GM12892 (cell line): Measurements from ENCODE around the gene RSPO4.

Experiments
- DNase-seq: peaks from one replicate; pipeline ENCODE4 v3.0.0; 2011; ENCODE audit not compliant: insufficient read length
- FAIRE-seq: peaks from 2 replicates; lab custom pipeline; 2011; peaks lifted over from hg19 to GRCh38; lab: Jason Lieb, UNC
- POLR2A ChIP-seq: IDR thresholded peaks from 2 replicates; pipeline ENCODE4 v1.6.1; 2011; ENCODE audit warnings: low read depth, low read length, control low read depth
- POLR2AphosphoS5 ChIP-seq: IDR thresholded peaks from 2 replicates; pipeline ENCODE4 v1.6.1; 2011; ENCODE audit warnings: low read depth, low read length, control low read depth
- TAF1 ChIP-seq: IDR thresholded peaks from 2 replicates; pipeline ENCODE4 v1.6.1; 2011; ENCODE audit warnings: low read depth, mild to moderate bottlenecking, control low read depth, low read length, borderline replicate concordance

Gene RSPO4

DNA sequence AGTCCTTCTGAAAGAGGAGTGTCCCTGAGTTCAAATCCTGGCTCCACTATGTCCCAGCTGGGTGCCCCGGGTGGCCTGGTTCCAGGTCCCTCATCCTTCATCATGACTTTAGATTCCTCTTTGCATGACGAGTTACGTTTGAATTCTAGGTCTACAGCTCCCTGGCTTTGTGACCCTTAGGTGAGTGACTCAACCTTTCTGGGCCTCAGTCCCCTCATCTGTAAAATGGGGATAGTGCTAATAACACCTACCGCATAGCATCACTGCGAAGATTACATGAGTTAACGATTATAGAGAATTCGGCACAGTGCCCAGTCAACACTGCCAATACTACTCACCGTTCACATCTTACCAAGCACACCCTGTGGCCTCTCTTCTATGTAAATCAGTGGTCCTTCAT lies 39.4 kb downstream of the RSPO4 start:
- DNase-seq, result no peak
- FAIRE-seq, result no peak

GRCh38 chr20:962223-962622 lies 39.9 kb downstream of the RSPO4 start:
- no peak for DNase-seq
- no peak for FAIRE-seq
- TF ChIP-seq POLR2A (no peak), TAF1 (no peak), POLR2AphosphoS5 (no peak)

More for the DNA sequence above, 39.4 kb downstream of the RSPO4 start:
- TF ChIP-seq POLR2AphosphoS5 (no peak), TAF1 (no peak), POLR2A (no peak)

DNA sequence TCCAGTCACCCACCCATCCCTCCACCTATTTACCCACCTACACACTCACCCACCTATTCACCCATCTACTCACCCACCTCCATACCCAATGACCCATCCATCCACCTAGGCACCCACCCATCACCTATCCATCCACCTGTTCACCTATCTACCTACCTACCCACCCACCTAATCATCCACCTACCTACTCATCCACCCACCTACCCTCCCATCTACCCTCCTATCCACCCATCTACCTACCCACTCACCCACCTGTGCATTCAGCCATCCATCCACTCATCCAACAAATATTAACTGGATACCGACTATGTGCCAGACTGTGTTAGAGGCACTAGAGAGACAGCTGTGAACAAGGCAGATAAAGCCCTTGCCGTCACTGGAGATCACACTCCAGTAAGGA lies 40.3 kb downstream of the RSPO4 start:
- FAIRE-seq, result no peak
- TF ChIP-seq POLR2AphosphoS5, result no peak
- no peak for TF ChIP-seq POLR2A
- no peak for TF ChIP-seq TAF1
- no peak for DNase-seq

GRCh38 chr20:959996-960615 lies 42.0 kb downstream of the RSPO4 start:
- no peak for DNase-seq
- no peak for TF ChIP-seq POLR2A
- no peak for TF ChIP-seq TAF1
- TF ChIP-seq POLR2AphosphoS5, result no peak
- no peak for FAIRE-seq

- TF ChIP-seq POLR2A (no peak), POLR2AphosphoS5 (no peak), TAF1 (no peak)
- FAIRE-seq (no peak), DNase-seq (no peak)
These were observed 42.9 kb downstream of the RSPO4 start for GRCh38 chr20:958936-959815.

DNA sequence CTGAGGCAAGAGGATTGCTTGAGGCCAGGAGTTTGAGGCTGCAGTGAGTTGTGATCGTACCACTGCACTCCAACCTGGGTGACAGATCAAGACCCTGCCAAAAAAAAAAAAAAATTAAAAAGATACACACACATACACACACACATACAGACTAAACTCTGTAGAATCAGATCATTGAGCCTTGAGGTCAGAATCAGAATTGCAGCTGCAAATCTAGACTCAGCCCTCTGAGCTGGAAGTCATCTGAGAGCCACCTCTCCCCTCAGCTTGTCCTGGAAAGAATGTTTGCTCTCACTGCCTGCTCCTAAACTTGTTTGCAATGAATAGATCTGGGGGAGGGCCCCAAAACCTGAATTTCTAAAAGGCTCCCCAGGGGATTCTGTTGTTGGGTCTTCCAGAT lies 44.6 kb downstream of the RSPO4 start:
- FAIRE-seq, result no peak
- DNase-seq, result no peak
- TF ChIP-seq POLR2AphosphoS5 (no peak), POLR2A (no peak), TAF1 (no peak)

DNA sequence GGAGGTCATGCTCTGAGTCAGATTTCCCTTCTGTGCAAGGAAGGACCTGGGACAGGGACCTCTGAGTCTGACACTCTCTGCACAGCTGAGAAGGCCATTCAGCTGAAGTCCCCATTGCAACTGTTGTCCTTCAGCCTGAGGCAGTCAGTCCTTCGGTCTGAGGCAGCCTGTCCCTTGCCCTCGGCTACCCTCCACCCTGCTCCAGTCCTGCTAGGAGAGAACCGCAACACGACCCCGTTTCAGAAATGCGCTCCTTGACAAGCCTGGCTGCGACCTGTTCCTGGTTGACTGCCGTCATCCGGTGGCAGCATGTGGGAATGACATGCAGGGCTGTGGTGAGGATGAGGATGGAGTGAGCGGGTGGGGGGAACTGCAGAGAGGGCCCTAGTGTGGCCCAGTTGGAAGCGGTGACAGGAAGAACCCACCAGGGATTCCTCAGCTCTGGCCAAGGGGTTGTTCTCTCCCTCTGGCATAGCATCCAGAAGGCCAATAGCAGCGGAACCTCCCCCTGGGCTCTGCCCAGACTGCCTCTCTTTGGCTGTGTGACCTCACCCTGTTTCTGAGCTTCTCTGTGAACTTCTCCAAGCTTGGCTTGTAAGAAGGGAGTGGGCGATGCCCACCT lies 45.7 kb downstream of the RSPO4 start:
- DNase-seq, result peak; percentile 67
- FAIRE-seq, result peak; percentile 94
- TF ChIP-seq POLR2A (no peak), POLR2AphosphoS5 (no peak), TAF1 (no peak)

GRCh38 chr20:955656-956055 lies 46.5 kb downstream of the RSPO4 start:
- TF ChIP-seq TAF1 (no peak), POLR2A (no peak), POLR2AphosphoS5 (no peak)
- FAIRE-seq (no peak), DNase-seq (no peak)

GRCh38 chr20:955111-955510 lies 47.0 kb downstream of the RSPO4 start:
- TF ChIP-seq POLR2AphosphoS5 (no peak), POLR2A (no peak), TAF1 (no peak)
- FAIRE-seq (no peak), DNase-seq (no peak)

- TF ChIP-seq TAF1 (no peak), POLR2A (no peak)
- FAIRE-seq, result no peak
- DNase-seq, result no peak
These were observed 48.4 kb downstream of the RSPO4 start for GRCh38 chr20:953742-954141.

GRCh38 chr20:952196-952795 lies 49.8 kb downstream of the RSPO4 start:
- TF ChIP-seq POLR2AphosphoS5 (no peak), TAF1 (no peak), POLR2A (no peak)
- DNase-seq, result no peak
- FAIRE-seq, result no peak
